Esophagus muscularis mucosa (tissue), 4 donors: Measurements from ENCODE around the gene C4BPB.

ENCODE experiments used
- EP300 ChIP-seq: sonication (generic); formaldehyde crosslinking; IDR thresholded peaks from one replicate; pipeline ENCODE4 v1.6.1; 2017; ENCODE audit warnings: antibody characterized with exemption
- POLR2A ChIP-seq: fragments of 450-650 bp; IDR thresholded peaks from one replicate; pipeline ENCODE4 v1.6.1; 2017; ENCODE audit warnings: antibody characterized with exemption, moderate library complexity, mild to moderate bottlenecking, low read depth
- TF ChIP-seq, protein P1 (sequence below), 3 experiments: fragments of 200-600 bp in 2 of 3; fragments of 450-650 bp in 1 of 3; sonication (generic) in 2 of 3; IDR thresholded peaks; one replicate each; pipeline ENCODE4 v1.5.1; 2017 to 2019; ENCODE audit warnings: antibody characterized with exemption in 3 of 3, mild to moderate bottlenecking in 2 of 3, moderate library complexity in 1 of 3

- TF ChIP-seq, protein P1, sequence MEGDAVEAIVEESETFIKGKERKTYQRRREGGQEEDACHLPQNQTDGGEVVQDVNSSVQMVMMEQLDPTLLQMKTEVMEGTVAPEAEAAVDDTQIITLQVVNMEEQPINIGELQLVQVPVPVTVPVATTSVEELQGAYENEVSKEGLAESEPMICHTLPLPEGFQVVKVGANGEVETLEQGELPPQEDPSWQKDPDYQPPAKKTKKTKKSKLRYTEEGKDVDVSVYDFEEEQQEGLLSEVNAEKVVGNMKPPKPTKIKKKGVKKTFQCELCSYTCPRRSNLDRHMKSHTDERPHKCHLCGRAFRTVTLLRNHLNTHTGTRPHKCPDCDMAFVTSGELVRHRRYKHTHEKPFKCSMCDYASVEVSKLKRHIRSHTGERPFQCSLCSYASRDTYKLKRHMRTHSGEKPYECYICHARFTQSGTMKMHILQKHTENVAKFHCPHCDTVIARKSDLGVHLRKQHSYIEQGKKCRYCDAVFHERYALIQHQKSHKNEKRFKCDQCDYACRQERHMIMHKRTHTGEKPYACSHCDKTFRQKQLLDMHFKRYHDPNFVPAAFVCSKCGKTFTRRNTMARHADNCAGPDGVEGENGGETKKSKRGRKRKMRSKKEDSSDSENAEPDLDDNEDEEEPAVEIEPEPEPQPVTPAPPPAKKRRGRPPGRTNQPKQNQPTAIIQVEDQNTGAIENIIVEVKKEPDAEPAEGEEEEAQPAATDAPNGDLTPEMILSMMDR (IDR thresholded peaks at IDR 0.05): no peak
- no peak for TF ChIP-seq EP300
- TF ChIP-seq POLR2A: no peak
Observed at GRCh38 chr1:207072233-207072632, 16.4 kb upstream of the C4BPB start.
